HG03159 (cell line): ENCODE measurements around the gene KCNAB3.
"Not testable (repeated sequence)": the region's sequence is repeated elsewhere in the genome, so short reads cannot be mapped to it uniquely, and the experiment has no call there.

Experiments used
- ATAC-seq: cut with Tn5 transposase; IDR thresholded peaks from one replicate; pipeline ENCODE4 v1.9.1; 2021; ENCODE audit warnings: mild to moderate bottlenecking, moderate library complexity; ENCODE audit not compliant: unreplicated experiment

KCNAB3 gene

GRCh38 chr17:7929158-7930023 lies at the start of gene KCNAB3:
Gene KCNAB3, minus strand, starts transcription at chr17:7929856. Its CDS starts 421 bp downstream, at chr17:7929435.
- no peak for ATAC-seq

GRCh38 chr17:7977805-7978204 lies 48.1 kb upstream of the KCNAB3 start:
- ATAC-seq = no peak

GRCh38 chr17:7977039-7977438 lies 47.4 kb upstream of the KCNAB3 start:
- no peak for ATAC-seq

DNA sequence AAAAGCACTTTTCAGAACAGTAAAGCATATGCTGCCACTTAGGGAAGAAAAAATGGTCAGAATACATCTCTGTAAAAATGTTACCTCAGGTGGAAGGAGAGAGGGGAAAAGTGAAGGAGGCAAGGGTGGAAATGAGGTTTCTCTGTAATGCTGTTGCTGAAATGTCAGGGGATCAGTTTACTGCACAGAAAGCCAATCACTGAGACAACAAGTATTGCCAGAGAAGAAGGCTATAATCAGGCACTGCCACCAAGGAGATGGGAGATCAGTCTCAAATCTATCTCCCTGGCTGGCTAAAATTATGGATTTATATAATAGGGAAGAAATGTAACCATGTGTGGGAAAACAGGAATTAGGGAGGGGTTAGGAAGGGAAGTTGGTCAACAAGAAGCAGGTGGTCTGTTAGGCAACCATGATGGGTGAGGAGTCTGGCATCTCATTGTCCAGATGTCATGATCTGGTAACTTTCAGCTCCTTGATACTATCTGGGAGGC lies 45.0 kb upstream of the KCNAB3 start:
- no peak for ATAC-seq

DNA sequence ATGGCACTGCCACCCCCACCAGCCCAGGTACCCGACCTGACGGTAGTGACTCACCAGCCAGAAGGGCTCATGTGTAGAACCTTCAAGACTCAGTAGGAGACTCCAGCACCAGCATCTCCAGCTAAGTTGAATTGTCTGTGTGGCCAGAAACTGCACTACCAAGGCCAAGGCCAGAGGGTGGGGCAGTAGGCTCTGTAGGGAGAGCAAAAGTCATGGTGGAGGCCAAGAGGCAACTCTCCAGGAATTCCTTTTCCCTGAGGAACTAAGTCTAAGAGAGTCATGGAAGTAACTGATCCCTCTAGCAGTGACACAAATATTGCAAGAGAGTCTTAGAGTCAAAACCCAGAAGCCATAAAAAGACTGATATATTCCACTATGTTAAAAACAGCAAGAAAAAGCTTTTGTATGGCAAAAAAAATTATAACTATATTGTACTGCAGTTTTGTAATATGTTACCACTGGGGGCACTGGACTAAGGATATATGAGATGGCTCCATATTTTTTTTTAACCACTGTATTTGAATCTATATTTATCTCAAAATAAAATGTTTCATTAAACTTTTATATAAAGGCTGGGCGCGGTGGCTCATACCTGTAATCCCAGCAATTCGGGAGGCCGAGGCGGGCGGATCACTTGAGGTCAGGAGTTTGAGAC lies 42.6 kb upstream of the KCNAB3 start:
- no peak for ATAC-seq

DNA sequence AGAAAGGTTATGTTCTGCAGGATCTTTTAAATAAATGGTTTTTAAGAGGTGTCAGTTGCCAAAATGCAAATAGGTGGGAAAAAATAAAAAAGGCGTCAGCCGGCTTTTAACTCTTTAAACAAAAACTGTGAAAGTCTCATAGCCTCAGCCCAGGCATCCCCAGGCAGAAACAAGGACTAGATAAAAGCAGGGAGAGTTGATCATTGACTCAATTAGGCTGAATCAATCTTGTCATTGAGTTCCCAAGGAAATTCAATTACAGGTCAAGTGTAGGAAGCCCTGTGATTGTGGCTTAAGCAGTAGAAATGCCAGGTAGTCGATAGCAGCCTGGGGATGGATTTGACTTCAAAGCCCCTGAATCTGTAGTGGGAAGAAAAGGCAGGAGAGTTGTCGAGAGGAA lies 42.0 kb upstream of the KCNAB3 start:
- ATAC-seq = no peak

- no peak for ATAC-seq
These were observed 39.8 kb upstream of the KCNAB3 start for GRCh38 chr17:7969433-7969832.

- no peak for ATAC-seq
These were observed 38.1 kb upstream of the KCNAB3 start for GRCh38 chr17:7967751-7968150.

DNA sequence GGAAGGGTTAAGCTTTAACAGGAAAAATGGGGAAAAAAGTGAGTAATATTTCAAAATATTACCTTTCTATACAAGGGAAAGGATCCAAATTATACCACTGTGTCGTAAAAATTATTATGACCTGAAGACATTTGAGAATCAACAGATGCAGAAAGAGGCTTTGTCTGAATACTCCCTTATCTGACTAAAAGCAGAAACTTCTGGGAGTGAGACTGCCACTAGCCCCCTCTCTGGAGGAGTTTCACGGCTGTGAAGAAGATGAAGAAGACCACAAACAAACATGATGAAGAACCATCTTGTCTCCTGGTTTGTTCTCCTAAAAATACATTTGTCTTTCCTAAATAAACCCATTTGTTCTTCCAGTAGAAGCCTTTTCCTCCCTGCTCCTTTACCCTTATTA lies 31.8 kb upstream of the KCNAB3 start:
- no peak for ATAC-seq

- no peak for ATAC-seq
These were observed 30.0 kb upstream of the KCNAB3 start for GRCh38 chr17:7959503-7960253.

DNA sequence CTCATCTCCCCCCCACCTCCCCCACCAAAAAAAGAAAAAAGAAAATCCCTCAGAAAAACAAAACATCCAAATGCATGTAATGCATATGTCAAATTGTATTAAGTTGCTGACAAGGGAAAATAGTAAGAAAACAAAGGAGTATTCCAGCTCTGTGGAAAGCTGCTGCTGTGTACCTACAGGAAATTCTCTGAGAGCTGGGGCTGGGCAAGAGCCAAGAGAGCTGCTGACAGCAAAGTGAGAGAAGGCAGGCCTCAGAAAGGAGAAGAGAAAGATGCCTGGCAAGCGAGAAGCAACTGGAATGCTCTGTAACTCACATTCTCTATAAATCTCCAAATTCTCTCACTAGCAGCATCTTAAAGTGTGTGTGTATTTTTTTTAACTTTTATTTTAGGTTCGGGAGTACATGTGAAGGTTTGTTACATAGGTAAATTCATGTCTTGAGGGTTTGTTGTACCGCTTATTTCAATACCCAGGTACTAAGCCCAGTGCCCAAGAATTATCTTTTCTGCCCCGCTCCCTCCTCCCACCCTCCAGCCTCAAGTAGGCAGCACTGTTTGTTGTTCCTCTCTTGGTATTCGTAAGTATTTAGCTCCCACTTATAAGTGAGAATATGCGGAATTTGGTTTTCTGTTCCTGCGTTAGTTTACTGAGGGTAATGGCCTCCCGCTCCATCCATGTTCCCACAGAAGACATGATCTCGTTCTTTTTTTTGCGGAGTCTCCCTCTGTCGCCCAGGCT lies 26.7 kb upstream of the KCNAB3 start:
- no peak for ATAC-seq

DNA sequence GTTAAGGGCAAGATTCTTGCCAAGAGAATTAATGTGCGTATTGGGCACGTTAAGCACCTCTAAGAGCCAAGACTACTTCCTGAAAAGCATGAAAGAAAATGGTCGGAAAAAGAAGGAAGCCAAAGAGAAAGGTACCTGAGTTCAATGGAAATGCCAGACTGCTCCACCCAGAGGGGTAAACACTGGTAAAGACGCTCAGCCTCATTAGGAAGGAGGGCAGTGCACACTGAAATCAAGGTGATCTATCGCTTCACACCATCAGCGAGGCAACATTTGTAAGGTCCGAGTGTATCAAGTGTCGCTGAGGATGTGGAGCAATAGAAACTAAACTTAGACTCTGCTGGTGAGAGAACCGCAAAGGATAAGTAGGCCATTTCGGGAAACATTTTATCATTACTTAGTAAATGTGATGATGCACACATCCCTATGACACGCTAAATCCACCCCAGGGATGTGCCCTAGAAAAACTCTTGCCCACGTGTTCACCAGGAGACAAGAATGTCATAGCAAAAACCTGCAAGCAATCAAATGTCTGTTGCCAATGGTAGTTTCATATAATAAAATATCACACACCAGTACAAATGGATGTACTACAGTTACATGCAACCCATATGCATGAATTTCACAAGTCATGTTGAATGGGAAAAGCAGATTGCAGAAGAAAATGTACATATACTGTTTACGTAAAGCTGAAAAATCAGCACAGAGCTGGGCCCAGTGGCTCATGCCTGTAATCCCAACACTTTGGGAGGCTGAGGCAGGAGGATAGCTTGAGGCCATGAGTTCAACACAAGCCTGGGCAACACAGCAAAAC lies 26.0 kb upstream of the KCNAB3 start:
- no peak for ATAC-seq

DNA sequence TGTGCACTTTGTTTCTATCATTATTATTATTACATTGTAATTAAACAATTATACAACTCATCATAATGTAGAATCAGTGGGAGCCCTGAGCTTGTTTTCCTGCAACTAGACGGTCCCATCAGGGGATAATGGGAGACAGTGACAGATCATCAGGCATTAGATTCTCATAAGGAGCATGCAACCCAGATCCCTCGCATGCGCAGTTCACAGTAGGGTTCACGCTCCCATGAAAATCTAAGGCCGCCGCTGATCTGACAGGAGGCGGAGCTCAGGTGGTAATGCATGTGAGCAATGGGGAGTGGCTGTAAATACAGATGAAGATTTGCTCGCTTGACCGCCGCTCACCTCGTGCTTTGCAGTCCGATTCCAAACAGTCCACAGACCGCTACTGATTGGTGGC lies 23.6 kb upstream of the KCNAB3 start:
- ATAC-seq = not testable (repeated sequence)

GRCh38 chr17:7951143-7951792 lies 21.6 kb upstream of the KCNAB3 start:
- no peak for ATAC-seq

DNA sequence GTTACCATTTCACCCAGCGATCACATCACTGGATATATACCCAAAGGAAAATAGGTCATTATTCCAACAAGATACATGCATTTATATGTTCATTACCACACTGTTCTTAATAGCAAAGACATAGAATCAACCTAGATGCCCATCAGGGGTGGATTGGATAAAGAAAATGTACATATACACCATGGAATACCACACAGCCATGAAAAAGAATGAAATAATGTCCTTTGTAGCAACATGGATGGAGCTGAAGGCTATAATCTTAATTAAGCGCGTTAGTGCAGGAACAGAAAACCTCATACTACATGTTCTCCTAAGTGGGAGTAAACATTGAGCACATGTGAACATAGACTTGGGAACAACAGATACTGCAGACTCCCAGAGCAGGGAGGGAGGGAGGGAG lies 20.9 kb upstream of the KCNAB3 start:
- no peak for ATAC-seq

DNA sequence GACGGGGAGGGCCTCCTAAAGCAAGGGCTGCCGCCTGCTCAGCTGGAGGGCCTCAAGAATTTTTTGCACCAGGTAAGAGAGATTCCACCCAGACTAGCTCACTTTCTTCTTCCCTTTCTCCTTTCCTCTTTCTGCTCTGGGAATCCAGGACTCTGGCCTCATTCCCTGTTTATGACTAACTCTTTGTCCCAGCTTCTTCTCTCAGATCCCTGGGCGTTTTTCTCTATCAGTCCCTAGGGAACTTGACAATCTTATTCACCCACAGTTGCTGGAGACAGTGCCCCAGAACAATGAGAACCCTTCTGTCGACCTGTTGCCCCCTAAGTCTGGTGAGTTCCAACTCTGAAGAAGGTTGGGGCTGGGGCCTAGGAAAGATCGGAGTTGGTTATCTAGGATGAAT lies 18.0 kb upstream of the KCNAB3 start:
- ATAC-seq = no peak

DNA sequence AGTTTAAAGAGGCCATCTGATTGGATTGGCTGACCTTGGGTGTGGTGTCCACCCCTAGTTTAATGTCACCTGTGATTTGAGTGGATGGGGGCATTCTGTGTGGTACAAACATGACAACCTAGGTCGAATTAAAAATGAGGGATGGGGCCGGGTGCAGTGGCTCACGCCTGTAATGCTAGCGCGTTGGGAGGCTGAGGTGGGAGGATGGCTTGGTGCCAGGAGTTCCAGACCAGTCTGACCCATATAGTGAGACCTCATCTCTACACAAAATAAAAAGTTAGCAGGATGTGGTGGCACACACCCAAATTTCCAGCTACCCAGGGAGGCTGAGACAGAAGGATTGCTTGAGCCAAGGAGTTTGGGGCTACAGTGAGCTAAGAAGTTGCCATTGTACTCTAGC lies 16.8 kb upstream of the KCNAB3 start:
- no peak for ATAC-seq

GRCh38 chr17:7945651-7946050 lies 16.0 kb upstream of the KCNAB3 start:
- ATAC-seq = no peak

GRCh38 chr17:7944326-7944725 lies 14.7 kb upstream of the KCNAB3 start:
- no peak for ATAC-seq
